HG02885 (cell line): Measurements from ENCODE around the gene ITGA1.
"Not testable (repeated sequence)": the region's sequence is repeated elsewhere in the genome, so short reads cannot be mapped to it uniquely, and the experiment has no call there.

Experiments used
- ATAC-seq: cut with Tn5 transposase; IDR thresholded peaks from one replicate; pipeline ENCODE4 v1.9.1; 2021; ENCODE audit warnings: mild to moderate bottlenecking; ENCODE audit not compliant: unreplicated experiment, poor library complexity

Gene ITGA1

GRCh38 chr5:52787600-52788504 is at the start of gene ITGA1, which contains the start of gene PELO:
Gene ITGA1 (plus strand): TSS chr5:52787916. CDS start chr5:52788354, 438 bp downstream.
Gene PELO (plus strand): TSS chr5:52787916. CDS start chr5:52800395, 12,479 bp downstream.
- peak; percentile 74 for ATAC-seq

GRCh38 chr5:52738095-52738506 is 49.6 kb upstream of the ITGA1 start:
- peak; percentile 60 for ATAC-seq

GRCh38 chr5:52740007-52740406 is 47.7 kb upstream of the ITGA1 start:
- ATAC-seq: no peak

- ATAC-seq: no peak
These were observed 44.7 kb upstream of the ITGA1 start for GRCh38 chr5:52743012-52743411.

- no peak for ATAC-seq
These were observed 44.2 kb upstream of the ITGA1 start for GRCh38 chr5:52743529-52743928.

GRCh38 chr5:52743970-52744369 is 43.7 kb upstream of the ITGA1 start:
- peak; percentile 79 for ATAC-seq

- ATAC-seq: not testable (repeated sequence)
These were observed 42.8 kb upstream of the ITGA1 start for GRCh38 chr5:52744867-52745458.

- ATAC-seq: no peak
These were observed 41.2 kb upstream of the ITGA1 start for GRCh38 chr5:52746539-52746938.

- peak; percentile 61 for ATAC-seq
These were observed 39.1 kb upstream of the ITGA1 start for GRCh38 chr5:52748590-52748989.

- no peak for ATAC-seq
These were observed 38.0 kb upstream of the ITGA1 start for GRCh38 chr5:52749666-52750065.

GRCh38 chr5:52751137-52751536 is 36.6 kb upstream of the ITGA1 start:
- ATAC-seq: no peak

- peak; percentile 59 for ATAC-seq
These were observed 33.7 kb upstream of the ITGA1 start for GRCh38 chr5:52754051-52754450.

GRCh38 chr5:52757527-52757926 is 30.2 kb upstream of the ITGA1 start:
- ATAC-seq: no peak

GRCh38 chr5:52758014-52758413 is 29.7 kb upstream of the ITGA1 start:
- ATAC-seq: no peak

- no peak for ATAC-seq
These were observed 28.4 kb upstream of the ITGA1 start for GRCh38 chr5:52759331-52759730.

GRCh38 chr5:52760695-52761366 is 26.9 kb upstream of the ITGA1 start:
- ATAC-seq: peak; percentile 64

- ATAC-seq: no peak
These were observed 20.4 kb upstream of the ITGA1 start for GRCh38 chr5:52767217-52767743.

- ATAC-seq: peak; percentile 57
These were observed 19.8 kb upstream of the ITGA1 start for GRCh38 chr5:52767766-52768480.

GRCh38 chr5:52769061-52769460 is 18.7 kb upstream of the ITGA1 start:
- ATAC-seq: no peak

GRCh38 chr5:52770287-52770939 is 17.3 kb upstream of the ITGA1 start:
- ATAC-seq: no peak
